ENCODE data around the gene MAGI2.
"Not testable (repeated sequence)": the region's sequence is repeated elsewhere in the genome, so short reads cannot be mapped to it uniquely, and the experiment has no call there.

Gene MAGI2

GRCh38 chr7:79442766-79443165 is 10.7 kb downstream of the MAGI2 start:
- FAIRE-seq, result not testable (repeated sequence)

- no peak for FAIRE-seq
Observed at GRCh38 chr7:79436378-79436777, 17.1 kb downstream of the MAGI2 start.

GRCh38 chr7:79434867-79435266 is 18.6 kb downstream of the MAGI2 start:
- FAIRE-seq, result no peak

GRCh38 chr7:79434098-79434497 is 19.4 kb downstream of the MAGI2 start:
- FAIRE-seq, result no peak

GRCh38 chr7:79430391-79430790 is 23.1 kb downstream of the MAGI2 start:
- no peak for FAIRE-seq

GRCh38 chr7:79425665-79426064 is 27.8 kb downstream of the MAGI2 start:
- FAIRE-seq, result no peak

GRCh38 chr7:79421751-79422150 is 31.7 kb downstream of the MAGI2 start:
- no peak for FAIRE-seq

- FAIRE-seq, result no peak
Observed at GRCh38 chr7:79420464-79420863, 33.0 kb downstream of the MAGI2 start.

- no peak for FAIRE-seq
Observed at GRCh38 chr7:79414910-79415309, 38.6 kb downstream of the MAGI2 start.

GRCh38 chr7:79412915-79413314 is 40.6 kb downstream of the MAGI2 start:
- no peak for FAIRE-seq

- FAIRE-seq, result no peak
Observed at GRCh38 chr7:79412438-79412837, 41.0 kb downstream of the MAGI2 start.

- FAIRE-seq, result no peak
Observed at GRCh38 chr7:79410345-79410744, 43.1 kb downstream of the MAGI2 start.

- FAIRE-seq, result no peak
Observed at GRCh38 chr7:79407351-79407750, 46.1 kb downstream of the MAGI2 start.

- FAIRE-seq, result no peak
Observed at GRCh38 chr7:79406371-79406770, 47.1 kb downstream of the MAGI2 start.

- FAIRE-seq, result no peak
Observed at GRCh38 chr7:79405368-79405767, 48.1 kb downstream of the MAGI2 start.

- FAIRE-seq, result no peak
Observed at GRCh38 chr7:79403879-79404278, 49.6 kb downstream of the MAGI2 start.

GRCh38 chr7:79403451-79403850 is 50.0 kb downstream of the MAGI2 start:
- FAIRE-seq, result peak; percentile 19

- FAIRE-seq, result no peak
Observed at GRCh38 chr7:79401254-79401653, 52.2 kb downstream of the MAGI2 start.

GRCh38 chr7:79400222-79400621 is 53.2 kb downstream of the MAGI2 start:
- no peak for FAIRE-seq

- no peak for FAIRE-seq
Observed at GRCh38 chr7:79398138-79398749, 55.2 kb downstream of the MAGI2 start.

- no peak for FAIRE-seq
Observed at GRCh38 chr7:79386688-79387422, 66.6 kb downstream of the MAGI2 start.

- FAIRE-seq, result no peak
Observed at GRCh38 chr7:79381921-79382320, 71.5 kb downstream of the MAGI2 start.

GRCh38 chr7:79377097-79377496 is 76.4 kb downstream of the MAGI2 start:
- no peak for FAIRE-seq

- FAIRE-seq, result no peak
Observed at GRCh38 chr7:79376299-79377025, 77.0 kb downstream of the MAGI2 start.
